C4-2B (cell line): ENCODE measurements around the gene PDHA1.
A peak's percentile ranks its signal among the peaks of the same experiment; 100 is the strongest.

Source experiments
- H3K27ac ChIP-seq: fragments of 450-650 bp; 2 replicates; pipeline ENCODE4 v1.5.1; 2017
- ZFX ChIP-seq: fragments of 450-650 bp; IDR thresholded peaks from 2 replicates; pipeline ENCODE4 v1.6.1; 2017
- TF ChIP-seq, protein P1 (sequence below): fragments of 450-650 bp; conservative IDR thresholded peaks from 2 replicates; pipeline ENCODE4 v1.5.1; 2017; ENCODE audit warnings: mild to moderate bottlenecking

Gene PDHA1

DNA sequence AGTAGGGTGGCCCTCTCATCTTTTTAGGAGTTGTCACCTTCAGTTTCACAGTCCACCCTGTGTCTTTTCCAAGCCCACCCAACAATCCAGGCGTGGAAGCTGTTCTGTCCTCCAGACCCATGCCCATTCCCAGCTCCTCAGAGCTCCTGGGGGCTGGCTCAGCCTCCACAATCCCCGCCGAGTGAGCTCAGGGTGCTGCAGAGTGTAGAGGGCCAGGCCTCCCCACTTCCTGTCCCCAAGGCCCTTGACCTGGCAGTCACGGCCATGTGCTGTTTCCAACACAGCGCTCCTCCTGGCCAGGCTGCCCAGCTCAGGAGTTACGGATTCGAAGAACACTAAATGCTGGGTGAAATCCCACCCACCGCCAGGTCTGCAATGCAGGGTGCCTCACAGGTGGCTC is 31.8 kb downstream of the PDHA1 start:
- TF ChIP-seq ZFX = no peak
- TF ChIP-seq, protein P1, sequence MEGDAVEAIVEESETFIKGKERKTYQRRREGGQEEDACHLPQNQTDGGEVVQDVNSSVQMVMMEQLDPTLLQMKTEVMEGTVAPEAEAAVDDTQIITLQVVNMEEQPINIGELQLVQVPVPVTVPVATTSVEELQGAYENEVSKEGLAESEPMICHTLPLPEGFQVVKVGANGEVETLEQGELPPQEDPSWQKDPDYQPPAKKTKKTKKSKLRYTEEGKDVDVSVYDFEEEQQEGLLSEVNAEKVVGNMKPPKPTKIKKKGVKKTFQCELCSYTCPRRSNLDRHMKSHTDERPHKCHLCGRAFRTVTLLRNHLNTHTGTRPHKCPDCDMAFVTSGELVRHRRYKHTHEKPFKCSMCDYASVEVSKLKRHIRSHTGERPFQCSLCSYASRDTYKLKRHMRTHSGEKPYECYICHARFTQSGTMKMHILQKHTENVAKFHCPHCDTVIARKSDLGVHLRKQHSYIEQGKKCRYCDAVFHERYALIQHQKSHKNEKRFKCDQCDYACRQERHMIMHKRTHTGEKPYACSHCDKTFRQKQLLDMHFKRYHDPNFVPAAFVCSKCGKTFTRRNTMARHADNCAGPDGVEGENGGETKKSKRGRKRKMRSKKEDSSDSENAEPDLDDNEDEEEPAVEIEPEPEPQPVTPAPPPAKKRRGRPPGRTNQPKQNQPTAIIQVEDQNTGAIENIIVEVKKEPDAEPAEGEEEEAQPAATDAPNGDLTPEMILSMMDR = no peak
- no peak overlapping the region for H3K27ac ChIP-seq

DNA sequence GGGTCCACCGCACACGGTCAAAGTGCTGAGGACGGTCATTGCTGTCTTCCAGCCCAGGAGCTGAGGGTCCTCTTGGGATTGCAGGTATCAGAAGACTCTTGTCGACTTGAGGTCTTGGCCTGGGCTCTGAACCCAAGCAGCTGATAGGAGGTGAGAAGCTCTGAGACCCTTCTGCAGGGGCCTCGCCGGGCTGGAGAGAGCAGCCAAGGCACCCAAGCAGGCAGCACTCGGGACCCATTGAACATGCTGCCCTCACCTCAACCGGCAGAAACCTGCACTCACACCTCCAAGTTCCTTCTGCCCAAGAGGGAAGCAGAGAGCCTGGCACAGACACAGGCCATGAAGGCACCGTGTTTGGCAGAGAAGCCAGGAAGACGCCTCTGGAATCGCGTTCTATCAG is 34.1 kb downstream of the PDHA1 start:
- TF ChIP-seq ZFX = no peak
- TF ChIP-seq, protein P1 = no peak
- no peak overlapping the region for H3K27ac ChIP-seq

DNA sequence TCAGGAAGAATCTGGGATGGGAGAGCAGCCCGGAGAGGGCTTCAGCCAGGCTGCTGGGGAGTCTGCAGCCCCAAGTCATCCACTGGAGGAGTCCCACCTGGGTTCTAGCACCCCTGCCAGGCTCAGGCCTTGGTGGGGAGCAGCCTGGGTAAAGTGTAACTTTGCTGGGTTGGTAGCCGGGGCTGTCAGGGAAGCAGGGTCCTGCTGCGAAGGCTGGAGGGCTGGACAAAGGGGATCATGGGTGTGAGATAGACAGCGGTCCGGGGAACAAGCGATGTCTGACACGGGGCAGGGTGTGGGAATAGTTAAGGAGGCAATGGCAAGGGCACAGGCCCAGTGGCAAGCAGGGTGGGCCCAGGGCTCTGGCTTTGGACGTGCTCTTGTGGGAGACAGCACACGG is 37.6 kb downstream of the PDHA1 start:
- TF ChIP-seq, protein P1 = no peak
- TF ChIP-seq ZFX = no peak
- H3K27ac ChIP-seq = no peak overlapping the region

DNA sequence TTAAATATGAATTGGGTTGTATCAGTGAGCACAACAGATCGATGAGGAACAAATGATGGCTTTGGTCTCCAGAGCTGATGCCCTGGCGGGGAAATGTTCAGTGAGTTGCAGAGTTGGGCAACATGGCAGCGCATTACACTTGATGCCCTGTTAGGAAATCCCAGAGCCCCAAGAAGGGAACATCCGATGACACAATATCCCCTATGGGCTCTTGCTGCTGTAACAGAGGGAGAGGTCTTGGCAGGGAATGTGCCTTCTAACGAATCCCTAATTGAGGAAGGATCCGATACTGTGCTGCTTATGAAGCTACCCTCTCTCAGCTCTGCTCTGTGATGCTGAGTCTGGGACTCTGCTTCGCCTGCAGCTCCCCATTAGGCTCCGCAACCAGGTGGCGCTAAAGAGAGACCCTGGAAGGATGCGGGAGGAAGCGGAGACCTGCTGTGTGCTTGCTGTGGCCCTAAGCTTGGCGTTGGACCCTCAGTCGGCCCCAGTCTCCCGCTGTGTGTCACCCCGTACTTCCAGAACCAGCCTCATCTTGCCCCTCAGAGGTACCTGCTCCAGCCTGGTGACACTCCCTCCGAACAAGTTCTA is 38.9 kb downstream of the PDHA1 start:
- H3K27ac ChIP-seq = no peak overlapping the region
- TF ChIP-seq, protein P1 = peak; percentile 68
- no peak for TF ChIP-seq ZFX

DNA sequence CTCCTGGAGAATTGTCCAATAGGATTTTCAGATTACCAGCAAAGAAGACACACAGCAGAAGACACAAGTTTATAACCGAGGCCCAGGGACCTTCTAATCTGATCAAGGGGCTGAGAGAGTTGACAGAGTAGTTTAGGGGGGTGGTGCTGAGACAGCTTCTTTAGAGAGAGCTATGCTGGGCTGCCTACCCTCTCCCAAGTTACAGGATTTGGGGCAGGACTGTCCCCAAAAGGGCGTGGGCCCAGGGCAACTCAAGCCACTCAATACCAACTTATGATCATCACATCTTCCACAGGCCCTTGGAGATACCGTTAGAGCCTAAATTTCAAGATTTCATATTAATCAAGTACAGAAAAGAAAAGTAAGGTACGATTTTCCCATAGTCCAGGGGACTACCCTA is 43.0 kb downstream of the PDHA1 start:
- TF ChIP-seq, protein P1 = no peak
- no peak for TF ChIP-seq ZFX
- no peak overlapping the region for H3K27ac ChIP-seq

DNA sequence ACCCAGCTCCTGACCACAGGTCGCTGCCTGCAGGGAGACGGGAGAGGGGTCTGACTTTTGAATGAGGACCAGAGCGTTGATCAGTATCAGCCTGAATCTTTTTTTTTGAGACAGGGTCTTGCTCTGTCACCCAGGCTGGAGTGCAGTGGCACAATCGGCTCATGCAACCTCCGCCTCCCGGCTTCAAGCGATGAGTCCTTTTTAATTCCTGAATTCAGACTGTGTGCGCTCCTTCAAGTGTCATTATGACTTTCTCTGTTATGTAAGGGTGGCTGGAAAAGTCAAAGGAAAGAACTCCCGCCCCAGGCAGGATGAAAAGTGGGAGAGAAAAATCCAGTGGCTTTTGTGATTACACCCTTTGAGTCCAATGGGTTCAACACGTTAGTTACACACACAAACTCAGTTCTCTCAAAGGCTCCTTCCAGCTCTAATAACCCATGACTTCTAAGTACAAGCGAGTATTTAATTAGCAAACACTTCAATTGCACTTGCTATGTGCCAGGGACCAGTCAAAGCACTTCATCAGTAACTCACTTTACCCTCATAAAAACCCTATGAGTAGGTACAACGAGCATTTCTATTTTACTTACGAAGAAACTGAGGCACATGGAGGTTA is 44.4 kb downstream of the PDHA1 start:
- no peak overlapping the region for H3K27ac ChIP-seq
- no peak for TF ChIP-seq ZFX
- TF ChIP-seq, protein P1 = no peak

DNA sequence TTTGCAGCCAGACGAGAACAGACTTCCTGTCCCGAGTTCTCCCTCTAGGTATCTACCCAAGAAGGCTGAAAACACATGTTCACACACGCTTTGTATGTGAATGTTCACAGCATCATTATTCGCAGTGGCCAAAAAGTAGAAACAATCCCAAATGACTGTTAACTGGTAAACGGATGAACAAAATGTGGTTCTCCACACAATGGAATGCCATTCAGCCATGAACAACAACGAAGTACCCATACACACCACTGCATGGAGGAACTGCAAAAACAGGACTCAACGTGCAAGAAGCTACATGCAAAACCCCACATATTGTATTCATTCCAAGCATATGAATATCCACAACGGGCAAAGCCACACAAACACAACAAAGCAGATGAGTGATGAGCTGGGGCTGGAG is 45.0 kb downstream of the PDHA1 start:
- H3K27ac ChIP-seq = no peak overlapping the region
- TF ChIP-seq, protein P1 = no peak
- no peak for TF ChIP-seq ZFX
